Left renal cortex interstitium (tissue), 4 donors: ENCODE data around the gene OR2V2. TPM values are rescaled to one million over a fixed set of nuclear protein-coding genes. Genes with fewer than 3 reads are reported as not detected.
"Not testable (repeated sequence)": the region's sequence is repeated elsewhere in the genome, so short reads cannot be mapped to it uniquely, and the experiment has no call there.

Source experiments
- DNase-seq, 4 donors: peaks; one replicate each; pipeline ENCODE4 v3.0.0-alpha.2; 2013; ENCODE audit warnings: low read depth in 4 of 4, low spot score in 2 of 4, missing footprints in 1 of 4
- polyA plus RNA-seq, 4 donors: library from polyadenylated mRNA; unstranded; fragments of 120-200 nt; gene quantifications; one replicate each; pipeline ENCODE4 v1.2.1, GENCODE V29; 2013; ENCODE audit not compliant: insufficient read length in 4 of 4

Gene OR2V2
- polyA plus RNA-seq, 4 donors, result not detected

- DNase-seq, result no peak
Observed at GRCh38 chr5:181140766-181141165, 6.6 kb upstream of the OR2V2 start.

DNA sequence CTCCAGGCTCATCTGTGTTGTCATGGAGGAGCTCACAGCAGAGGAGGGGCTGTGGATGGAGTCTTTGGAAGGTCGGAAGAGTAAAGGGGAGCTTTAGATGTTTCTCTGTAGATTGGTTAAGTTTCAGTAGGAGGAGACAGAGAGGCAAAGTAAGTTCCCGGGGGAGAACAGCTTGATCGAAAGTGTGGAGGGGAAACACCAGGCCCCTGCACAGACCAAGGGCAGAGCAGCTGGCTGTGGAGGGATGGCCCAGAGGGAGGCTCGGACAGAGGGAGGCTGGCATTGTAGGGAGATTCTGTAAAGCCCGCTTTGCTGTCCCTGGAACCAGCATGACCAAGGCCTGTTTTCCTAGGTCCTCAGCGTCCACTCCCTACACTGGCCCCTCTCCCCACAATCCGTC, 5.3 kb upstream of the OR2V2 start:
- DNase-seq, result no peak

- DNase-seq, result no peak
Observed at GRCh38 chr5:181145133-181145532, 2.3 kb upstream of the OR2V2 start.

GRCh38 chr5:181149355-181149754, 2.0 kb downstream of the OR2V2 start:
- no peak for DNase-seq

DNA sequence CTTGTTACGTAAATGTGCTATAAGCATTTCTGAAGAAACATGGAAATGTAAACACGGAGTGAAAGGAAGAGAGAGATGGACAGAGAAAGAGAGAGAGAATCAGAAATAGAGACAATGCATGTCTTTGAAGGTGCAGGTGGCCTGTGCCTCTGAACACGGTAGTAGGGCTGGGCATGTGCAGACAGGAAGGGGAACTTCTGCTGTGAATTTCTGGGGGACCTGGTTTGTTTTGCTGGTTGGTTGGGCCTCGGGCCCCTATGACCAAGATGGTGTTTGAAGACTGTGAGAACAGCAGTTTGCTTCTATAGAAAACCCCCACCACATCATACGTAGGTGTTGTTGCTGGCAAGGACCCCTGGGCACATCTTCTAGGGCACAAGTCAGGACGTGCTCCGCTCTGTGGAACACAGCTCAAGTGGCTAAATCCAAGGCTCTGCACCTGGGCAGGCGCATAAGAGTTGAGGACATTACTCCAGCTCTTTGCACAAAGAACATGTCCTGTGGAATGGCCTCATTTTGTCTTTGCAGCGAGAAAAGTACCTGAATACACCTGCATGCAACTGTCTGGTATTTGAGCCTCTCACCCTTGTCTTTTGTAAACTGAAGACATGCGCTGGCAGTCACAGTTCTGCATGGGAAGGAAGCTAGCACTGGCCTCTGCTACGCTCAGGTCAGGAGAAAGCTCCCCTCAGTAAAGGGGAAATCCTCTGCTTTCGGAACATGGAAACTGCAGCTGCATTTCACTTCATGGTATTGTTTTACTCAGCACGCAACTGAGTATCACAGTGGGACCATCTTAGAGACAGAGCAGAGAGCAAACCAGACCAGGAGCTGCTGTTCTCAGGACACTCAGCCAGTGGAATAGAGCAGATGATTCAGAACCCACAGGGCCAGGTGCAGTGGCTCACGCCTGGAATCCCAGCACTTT, 2.7 kb downstream of the OR2V2 start:
- no peak for DNase-seq

GRCh38 chr5:181151146-181151545, 3.8 kb downstream of the OR2V2 start:
- DNase-seq, result no peak

DNA sequence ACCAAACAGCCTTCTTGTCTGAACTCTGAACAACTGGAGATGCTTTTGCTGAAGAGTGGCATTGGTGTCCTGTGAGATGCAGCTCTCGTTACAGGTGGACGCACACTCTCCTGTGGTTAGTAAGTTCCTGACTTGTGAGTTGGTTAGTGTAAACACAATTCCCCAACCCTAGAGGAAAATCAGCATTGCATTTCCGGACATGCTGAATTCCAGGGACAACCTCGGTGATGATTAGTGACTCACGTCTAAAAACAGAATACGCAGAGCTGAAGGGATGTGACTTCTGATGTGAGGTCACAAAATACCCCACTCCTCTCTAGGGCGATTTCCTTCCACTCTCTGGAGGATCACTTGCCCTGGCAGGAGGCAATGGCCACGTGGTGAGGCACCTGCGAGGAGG, 5.0 kb downstream of the OR2V2 start:
- no peak for DNase-seq

DNA sequence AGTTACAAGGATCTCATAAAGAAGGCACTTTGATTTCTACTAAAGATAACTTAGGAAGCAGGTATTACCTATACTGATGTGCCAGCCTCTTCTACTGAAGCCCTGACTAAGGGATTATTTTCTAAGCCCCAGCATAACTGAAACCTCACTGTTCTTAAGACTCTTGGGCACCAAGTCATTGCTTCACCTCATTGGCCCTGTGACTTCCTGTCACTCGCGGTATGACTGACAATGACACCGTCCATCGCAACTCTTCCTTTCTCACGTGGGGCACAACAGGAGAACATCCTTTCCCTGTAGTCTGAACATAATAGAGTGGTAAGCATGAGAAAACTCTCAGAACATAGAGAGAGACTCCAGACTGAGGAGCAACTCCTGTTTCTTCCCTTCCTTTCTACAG, 6.4 kb downstream of the OR2V2 start:
- DNase-seq, result no peak

GRCh38 chr5:181156758-181157157, 9.4 kb downstream of the OR2V2 start:
- no peak for DNase-seq

- DNase-seq, result no peak
Observed at GRCh38 chr5:181158869-181159268, 11.5 kb downstream of the OR2V2 start.

DNA sequence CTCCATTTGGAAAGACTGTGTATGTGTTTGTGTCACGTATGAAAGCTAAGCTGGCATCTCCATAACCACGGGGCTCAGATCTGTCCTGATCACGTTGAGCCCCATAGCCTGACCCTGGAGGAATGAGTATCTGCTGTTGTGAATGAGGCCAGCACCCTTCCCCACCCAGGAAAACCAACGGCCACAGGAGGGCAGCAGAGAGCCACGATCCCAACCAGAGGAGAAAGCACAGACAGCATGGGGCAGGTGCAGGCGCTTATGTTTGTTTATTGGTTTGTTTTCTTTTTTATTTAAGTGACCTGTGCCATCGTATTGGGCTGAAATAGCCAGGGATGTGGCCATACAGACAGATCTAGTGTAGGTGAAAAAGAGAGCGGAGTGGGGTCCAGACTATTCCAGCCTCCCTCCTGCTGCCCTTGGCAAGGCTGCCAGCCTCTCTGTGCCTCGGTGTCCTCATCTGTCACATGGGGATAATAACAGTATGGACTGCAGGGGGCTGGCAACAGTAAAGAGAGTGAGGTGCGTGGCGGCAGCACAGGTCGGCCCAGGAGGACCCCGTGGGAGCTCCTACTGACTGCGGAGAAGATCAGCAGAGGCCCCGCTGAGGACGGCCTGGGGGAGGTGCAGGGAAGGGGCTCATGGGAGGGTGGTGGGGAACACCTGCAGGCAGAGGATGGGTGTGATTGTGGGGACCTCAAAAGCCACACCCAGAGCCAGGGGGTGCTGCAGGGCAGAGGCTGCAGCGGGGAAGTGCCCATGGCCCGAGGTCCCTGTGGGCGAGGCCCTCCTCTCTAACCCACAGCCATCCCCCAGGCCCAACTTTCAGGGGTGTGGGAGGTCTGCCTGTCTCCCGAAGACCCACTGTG, 12.1 kb downstream of the OR2V2 start:
- peak in 2 of 4 donors; percentile 59 to 77 for DNase-seq

DNA sequence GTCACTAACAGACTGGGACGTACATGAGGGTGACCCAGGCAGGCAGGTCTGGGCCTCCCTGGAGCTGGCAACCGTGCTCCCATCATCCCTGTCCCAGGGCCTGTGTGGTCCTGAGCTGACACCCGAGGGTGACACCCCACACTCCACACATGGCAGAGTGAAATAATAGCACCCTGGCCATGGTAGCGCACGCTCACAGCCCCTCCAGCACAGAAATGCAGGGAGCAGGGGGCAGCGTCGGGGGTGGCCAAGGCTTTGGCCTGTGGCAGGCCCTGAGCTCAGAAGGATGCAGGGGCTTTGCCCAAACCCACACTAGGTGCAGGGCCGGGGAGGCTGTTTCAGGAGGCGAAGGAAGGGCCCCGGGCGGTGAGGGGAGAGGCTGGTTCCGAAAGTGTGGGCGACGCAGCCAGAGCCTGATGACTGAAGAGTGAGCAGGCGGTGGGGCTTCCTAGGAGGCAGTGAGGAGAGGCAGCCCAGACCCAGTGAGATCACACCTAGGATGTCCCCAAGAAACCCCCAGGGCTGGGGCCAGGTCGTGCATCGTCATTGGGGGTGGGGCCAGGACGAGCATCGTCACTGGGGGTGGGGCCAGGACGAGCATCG, 12.9 kb downstream of the OR2V2 start:
- DNase-seq, result no peak

DNA sequence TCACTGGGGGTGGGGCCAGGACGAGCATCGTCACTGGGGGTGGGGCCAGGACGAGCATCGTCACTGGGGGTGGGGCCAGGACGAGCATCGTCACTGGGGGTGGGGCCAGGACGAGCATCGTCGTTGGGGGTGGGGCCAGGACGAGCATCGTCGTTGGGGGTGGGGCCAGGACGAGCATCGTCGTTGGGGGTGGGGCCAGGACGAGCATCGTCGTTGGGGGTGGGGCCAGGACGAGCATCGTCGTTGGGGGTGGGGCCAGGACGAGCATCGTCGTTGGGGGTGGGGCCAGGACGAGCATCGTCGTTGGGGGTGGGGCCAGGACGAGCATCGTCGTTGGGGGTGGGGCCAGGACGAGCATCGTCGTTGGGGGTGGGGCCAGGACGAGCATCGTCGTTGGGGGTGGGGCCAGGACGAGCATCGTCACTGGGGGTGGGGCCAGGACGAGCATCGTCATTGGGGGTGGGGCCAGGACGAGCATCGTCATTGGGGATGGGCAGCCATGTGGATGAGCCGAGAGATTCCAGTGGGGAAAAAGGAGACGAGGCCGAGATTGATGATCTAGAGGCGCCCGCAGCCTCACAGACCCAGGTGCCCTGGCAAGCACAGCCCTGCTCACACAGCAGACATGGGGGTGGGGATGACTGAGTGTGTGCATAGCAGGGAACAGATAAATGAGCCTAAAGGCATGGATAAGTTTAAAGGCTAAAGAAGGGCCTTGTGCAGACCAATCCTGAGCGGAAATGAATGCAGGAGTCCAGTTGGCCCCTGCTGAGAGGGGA, 13.6 kb downstream of the OR2V2 start:
- DNase-seq, result not testable (repeated sequence)

DNA sequence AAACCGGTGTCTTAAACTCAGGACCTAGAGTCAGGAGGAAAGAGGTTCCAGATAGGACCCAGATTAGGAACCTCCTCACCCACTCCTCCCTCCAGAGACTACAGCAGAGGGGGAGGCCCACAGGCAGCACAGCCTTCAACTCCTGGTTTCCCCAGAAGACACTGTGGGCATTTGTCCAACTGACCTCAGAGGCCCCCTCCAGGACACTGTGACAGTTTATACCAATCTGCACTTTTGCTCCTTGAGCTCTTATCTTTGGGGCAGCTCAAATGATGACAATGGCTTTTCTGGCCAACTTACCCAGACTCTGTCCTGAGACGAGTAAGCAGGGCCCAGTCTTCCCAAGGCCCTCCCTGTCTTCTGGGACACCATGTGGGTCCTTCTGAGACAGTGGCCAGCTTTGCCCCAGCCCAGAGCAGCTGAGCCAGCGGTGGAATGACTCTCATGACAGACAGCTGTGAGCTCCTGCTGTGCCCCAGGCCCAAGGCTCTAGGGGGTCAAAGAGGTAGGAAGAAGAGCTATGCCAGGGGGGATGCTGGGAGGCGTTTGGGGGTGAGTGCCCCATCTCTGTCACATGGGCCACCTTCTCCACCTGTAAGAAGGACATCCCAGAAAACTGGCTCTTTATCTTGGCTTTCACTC, 14.3 kb downstream of the OR2V2 start:
- DNase-seq, result no peak

GRCh38 chr5:181163487-181164075, 16.2 kb downstream of the OR2V2 start:
- DNase-seq, result no peak

DNA sequence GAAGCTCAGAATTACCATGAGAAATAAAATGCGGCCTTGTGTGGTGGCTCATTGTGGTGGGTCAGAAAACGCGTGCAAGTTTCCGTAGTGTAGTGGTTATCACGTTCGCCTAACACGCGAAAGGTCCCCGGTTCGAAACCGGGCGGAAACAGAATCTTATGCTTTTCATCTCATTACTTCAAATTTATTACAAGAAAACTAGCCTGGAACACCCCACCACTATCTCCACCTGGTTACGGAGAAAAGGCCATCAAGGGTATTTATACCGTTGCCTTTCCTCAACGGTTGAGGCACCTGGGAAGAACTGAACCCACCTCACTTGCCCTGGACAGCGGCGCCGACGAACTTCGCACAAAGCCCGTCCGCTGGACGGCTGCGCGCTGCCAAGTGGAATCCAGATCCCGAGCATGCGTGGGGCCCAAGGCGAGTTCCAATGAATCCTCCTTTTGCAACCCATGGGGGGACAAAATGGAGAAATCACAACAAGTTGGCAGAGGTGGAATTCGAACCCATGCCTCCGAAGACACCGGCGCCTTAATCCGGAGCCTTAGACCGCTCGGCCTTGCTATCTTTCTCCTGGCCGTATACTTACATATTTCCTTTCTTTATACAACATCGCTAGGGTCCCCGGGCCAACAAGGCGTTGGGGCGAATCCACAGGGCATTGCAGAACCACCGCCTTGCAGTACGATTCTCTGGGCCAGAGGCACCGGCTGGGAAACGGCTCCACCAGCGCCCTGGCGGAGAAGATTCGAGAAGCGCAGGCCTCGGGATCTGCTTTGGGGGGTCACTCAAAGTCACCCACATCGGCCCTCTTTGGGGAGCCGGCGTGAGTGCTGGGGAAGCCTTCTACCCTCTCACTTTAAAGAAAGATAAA, 16.9 kb downstream of the OR2V2 start:
- DNase-seq, result no peak

- no peak for DNase-seq
Observed at GRCh38 chr5:181166812-181167733, 19.7 kb downstream of the OR2V2 start.
